Esophagus mucosa (tissue), 1 donor: ENCODE results near the gene VSIG1. TPM values are rescaled to one million over a fixed set of nuclear protein-coding genes. Genes with fewer than 3 reads are reported as not detected.

Source experiments
- ATAC-seq: fragments of 200-7000 bp; cut with Tn5 transposase; one replicate; pipeline ENCODE4 v1.9.1; 2020
- total RNA-seq: library from RNA; stranded (reverse); gene quantifications from one replicate; pipeline ENCODE4 v1.2.4, GENCODE V29; 2023
- donor health status: DM: yes; HTN: yes; CAD: no.

The VSIG1 gene
- 0.48 TPM for total RNA-seq

GRCh38 chrX:108044554-108045256, at the start of gene VSIG1:
Gene VSIG1 (plus strand): TSS chrX:108045065. CDS start chrX:108045131, 66 bp downstream.
- ATAC-seq: no peak

GRCh38 chrX:107996124-107996523, 48.7 kb upstream of the VSIG1 start:
- no peak for ATAC-seq

- ATAC-seq: peak; percentile 96
Observed at GRCh38 chrX:108000751-108001150, 44.1 kb upstream of the VSIG1 start.

GRCh38 chrX:108001218-108001814, 43.5 kb upstream of the VSIG1 start:
- peak; percentile 86 for ATAC-seq

GRCh38 chrX:108018656-108019381, 26.0 kb upstream of the VSIG1 start:
- no peak for ATAC-seq

GRCh38 chrX:108019382-108019875, 25.4 kb upstream of the VSIG1 start:
- no peak for ATAC-seq

- ATAC-seq: no peak
Observed at GRCh38 chrX:108020631-108021030, 24.2 kb upstream of the VSIG1 start.

- no peak for ATAC-seq
Observed at GRCh38 chrX:108022491-108023089, 22.3 kb upstream of the VSIG1 start.

- no peak for ATAC-seq
Observed at GRCh38 chrX:108025376-108025775, 19.5 kb upstream of the VSIG1 start.

- ATAC-seq: peak; percentile 60
Observed at GRCh38 chrX:108025954-108026600, 18.8 kb upstream of the VSIG1 start.

GRCh38 chrX:108028854-108029253, 16.0 kb upstream of the VSIG1 start:
- no peak for ATAC-seq

GRCh38 chrX:108029928-108030711, 14.7 kb upstream of the VSIG1 start:
- ATAC-seq: no peak

- no peak for ATAC-seq
Observed at GRCh38 chrX:108032944-108033343, 11.9 kb upstream of the VSIG1 start.

GRCh38 chrX:108033890-108034289, 11.0 kb upstream of the VSIG1 start:
- no peak for ATAC-seq

- no peak for ATAC-seq
Observed at GRCh38 chrX:108034725-108035124, 10.1 kb upstream of the VSIG1 start.

GRCh38 chrX:108036298-108036973, 8.4 kb upstream of the VSIG1 start:
- ATAC-seq: peak; percentile 100

GRCh38 chrX:108049649-108050048, 4.8 kb downstream of the VSIG1 start:
- no peak for ATAC-seq

GRCh38 chrX:108053218-108053617, 8.4 kb downstream of the VSIG1 start:
- no peak for ATAC-seq

GRCh38 chrX:108055546-108055945, 10.7 kb downstream of the VSIG1 start:
- ATAC-seq: no peak

GRCh38 chrX:108059801-108060200, 14.9 kb downstream of the VSIG1 start:
- ATAC-seq: no peak

- no peak for ATAC-seq
Observed at GRCh38 chrX:108064001-108064400, 19.1 kb downstream of the VSIG1 start.
